ENCODE data around the gene MERTK. TPM values are rescaled to one million over a fixed set of nuclear protein-coding genes. Genes with fewer than 3 reads are reported as not detected.

Gene MERTK
- total and polyA plus RNA-seq, 2 of the 13 experiments (the other 11 are each of a cell fraction or from before 2014, with no cell fraction given): 37.3 to 44.7 TPM

- TF ChIP-seq, protein P1, sequence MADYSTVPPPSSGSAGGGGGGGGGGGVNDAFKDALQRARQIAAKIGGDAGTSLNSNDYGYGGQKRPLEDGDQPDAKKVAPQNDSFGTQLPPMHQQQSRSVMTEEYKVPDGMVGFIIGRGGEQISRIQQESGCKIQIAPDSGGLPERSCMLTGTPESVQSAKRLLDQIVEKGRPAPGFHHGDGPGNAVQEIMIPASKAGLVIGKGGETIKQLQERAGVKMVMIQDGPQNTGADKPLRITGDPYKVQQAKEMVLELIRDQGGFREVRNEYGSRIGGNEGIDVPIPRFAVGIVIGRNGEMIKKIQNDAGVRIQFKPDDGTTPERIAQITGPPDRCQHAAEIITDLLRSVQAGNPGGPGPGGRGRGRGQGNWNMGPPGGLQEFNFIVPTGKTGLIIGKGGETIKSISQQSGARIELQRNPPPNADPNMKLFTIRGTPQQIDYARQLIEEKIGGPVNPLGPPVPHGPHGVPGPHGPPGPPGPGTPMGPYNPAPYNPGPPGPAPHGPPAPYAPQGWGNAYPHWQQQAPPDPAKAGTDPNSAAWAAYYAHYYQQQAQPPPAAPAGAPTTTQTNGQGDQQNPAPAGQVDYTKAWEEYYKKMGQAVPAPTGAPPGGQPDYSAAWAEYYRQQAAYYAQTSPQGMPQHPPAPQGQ (CRISPR knock-in tag; IDR thresholded peaks at IDR 0.05; ENCODE audit: borderline replicate concordance): no peak
- TF ChIP-seq CCAR2 (optimal IDR thresholded peaks at IDR 0.05; ENCODE audit: low read depth, low read length) (peak; percentile 33), ZNF546 (CRISPR knock-in tag; conservative IDR thresholded peaks at IDR 0.05) (0 out of 2 replicates have a peak, but pooled peaks have one; percentile 24), POLR2A (IDR thresholded peaks at IDR 0.05; ENCODE audit: insufficient read depth in 1 of 2, low read depth in 2 of 2, low read length in 2 of 2) (peak; percentile 97 to 99), GLMP (CRISPR knock-in tag; IDR thresholded peaks at IDR 0.05; ENCODE audit: borderline replicate concordance) (no peak; the same call in 1 of the 2 replicates), NFRKB (IDR thresholded peaks at IDR 0.05) (no peak), ZNF333 (CRISPR knock-in tag; IDR thresholded peaks at IDR 0.05; ENCODE audit: borderline replicate concordance) (peak; percentile 98), HNRNPH1 (optimal IDR thresholded peaks at IDR 0.05; ENCODE audit: low read depth, low read length) (peak; percentile 37), ZNF225 (CRISPR knock-in tag; IDR thresholded peaks at IDR 0.05) (0 out of 2 replicates have a peak, but pooled peaks have one; percentile 81), KLF13 (CRISPR knock-in tag; IDR thresholded peaks at IDR 0.05) (no peak), MYC (CRISPR knock-in tag; IDR thresholded peaks at IDR 0.05; ENCODE audit: borderline replicate concordance) (peak; percentile 97), ISL2 (CRISPR knock-in tag; IDR thresholded peaks at IDR 0.05) (peak; percentile 91), SOX5 (CRISPR knock-in tag; IDR thresholded peaks at IDR 0.05; ENCODE audit: borderline replicate concordance) (peak; percentile 13), CHD4 (IDR thresholded peaks at IDR 0.05; ENCODE audit: borderline replicate concordance, low read length) (no peak), ZNF572 (CRISPR knock-in tag; IDR thresholded peaks at IDR 0.05) (0 out of 2 replicates have a peak, but pooled peaks have one; percentile 42), HDAC6 (IDR thresholded peaks at IDR 0.05; ENCODE audit: low read depth, low read length) (no peak), ATAD3A (CRISPR knock-in tag; IDR thresholded peaks at IDR 0.05) (no peak), ZBTB4 (CRISPR knock-in tag; IDR thresholded peaks at IDR 0.05; ENCODE audit: borderline replicate concordance) (peak; percentile 77; the same call in 1 of the 2 replicates), EZH2 (conservative IDR thresholded peaks at IDR 0.05; ENCODE audit: low read depth, low read length) (no peak), ZMAT3 (CRISPR knock-in tag; conservative IDR thresholded peaks at IDR 0.05) (peak; percentile 97), NR0B2 (CRISPR knock-in tag; IDR thresholded peaks at IDR 0.05) (peak; percentile 86), REPIN1 (CRISPR knock-in tag; IDR thresholded peaks at IDR 0.05; ENCODE audit: borderline replicate concordance, low read depth) (peak; percentile 90), HDAC2 (CRISPR knock-in tag; IDR thresholded peaks at IDR 0.05) (peak; percentile 76), ZNF792 (CRISPR knock-in tag; IDR thresholded peaks at IDR 0.05) (peak; percentile 78)
Measured at GRCh38 chr2:111883661-111884591, 14.5 kb upstream of the MERTK start, which contains the start of gene ANAPC1 (continued).
